Measurements from ENCODE around the gene EHMT1. TPM values are rescaled to one million over a fixed set of nuclear protein-coding genes. Genes with fewer than 3 reads are reported as not detected.

EHMT1 gene
- total and polyA plus RNA-seq, 2 experiments from 2014 or later: 162 to 177 TPM

DNA sequence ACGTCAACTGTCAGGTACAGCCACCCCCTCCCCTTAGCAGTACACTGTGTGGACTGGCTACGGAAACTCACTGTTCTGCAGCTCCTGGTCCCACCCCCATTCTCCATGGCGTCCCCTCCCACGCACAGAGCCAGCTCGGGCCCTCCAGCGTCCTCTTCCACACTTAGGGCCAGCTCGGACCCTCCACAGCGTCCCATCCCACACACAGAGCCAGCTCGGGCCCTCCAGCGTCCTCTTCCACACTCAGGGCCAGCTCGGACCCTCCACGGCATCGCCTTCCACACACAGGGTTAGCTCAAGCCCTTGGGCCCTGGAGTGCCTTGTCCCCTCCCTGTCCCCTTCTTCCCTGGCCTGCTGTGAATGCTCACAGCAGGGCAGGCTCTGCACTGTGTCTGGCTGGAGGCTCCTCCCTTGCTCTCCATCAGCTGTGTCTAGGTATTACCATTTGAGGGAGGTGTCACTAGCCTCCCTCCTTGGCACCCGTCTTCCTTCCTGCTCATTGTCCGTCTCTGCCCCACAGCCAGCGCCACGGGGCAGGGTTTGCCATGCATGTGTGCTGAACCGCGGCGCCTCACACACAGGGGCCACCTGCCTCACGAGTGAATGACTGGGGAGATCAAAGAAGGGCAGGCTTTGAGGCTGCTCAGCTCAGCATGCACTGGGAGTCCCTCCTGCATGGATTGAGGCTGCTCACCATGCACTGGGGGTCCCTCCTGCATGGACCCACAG lies 180.3 kb downstream of the EHMT1 start:
- H3K4me1 Mint-ChIP-seq: no peaks in the 10 kb centered on the region
- H2AFZ ChIP-seq: no peak overlapping the region
- no peaks in the 10 kb centered on the region for H3K9me2 ChIP-seq (ENCODE audit: insufficient read depth)
- no peaks in the 10 kb centered on the region for H3K79me2 ChIP-seq (replicated peaks; ENCODE audit: insufficient read depth)
- no peak for DNase-seq (ENCODE audit: low spot score)
- H3K4me3 ChIP-seq: no peak overlapping the region
- H3K36me3 ChIP-seq (ENCODE audit: insufficient read depth): peaks cover 19% of the 10 kb centered on the region
- H4K20me1 ChIP-seq (replicated peaks; ENCODE audit: insufficient read depth): no peaks in the 10 kb centered on the region; the same call in 1 of the 2 replicates
- no peak overlapping the region for H3K4me2 ChIP-seq
- no peaks in the 10 kb centered on the region for H3F3A ChIP-seq (replicated peaks; ENCODE audit: low read depth)
- H3K4me3 Mint-ChIP-seq: no peak overlapping the region
- TF ChIP-seq, protein P1, sequence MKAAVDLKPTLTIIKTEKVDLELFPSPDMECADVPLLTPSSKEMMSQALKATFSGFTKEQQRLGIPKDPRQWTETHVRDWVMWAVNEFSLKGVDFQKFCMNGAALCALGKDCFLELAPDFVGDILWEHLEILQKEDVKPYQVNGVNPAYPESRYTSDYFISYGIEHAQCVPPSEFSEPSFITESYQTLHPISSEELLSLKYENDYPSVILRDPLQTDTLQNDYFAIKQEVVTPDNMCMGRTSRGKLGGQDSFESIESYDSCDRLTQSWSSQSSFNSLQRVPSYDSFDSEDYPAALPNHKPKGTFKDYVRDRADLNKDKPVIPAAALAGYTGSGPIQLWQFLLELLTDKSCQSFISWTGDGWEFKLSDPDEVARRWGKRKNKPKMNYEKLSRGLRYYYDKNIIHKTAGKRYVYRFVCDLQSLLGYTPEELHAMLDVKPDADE (IDR thresholded peaks at IDR 0.05): no peak
- TF ChIP-seq ZNF331 (CRISPR knock-in tag; IDR thresholded peaks at IDR 0.05; ENCODE audit: low read depth) (no peak), JUNB (IDR thresholded peaks at IDR 0.05; ENCODE audit: unreplicated experiment) (no peak), ZNF114 (CRISPR knock-in tag; IDR thresholded peaks at IDR 0.05) (no peak), CREB1 (CRISPR knock-in tag; IDR thresholded peaks at IDR 0.05; ENCODE audit: low read depth) (no peak)
- TF ChIP-seq, protein P2, sequence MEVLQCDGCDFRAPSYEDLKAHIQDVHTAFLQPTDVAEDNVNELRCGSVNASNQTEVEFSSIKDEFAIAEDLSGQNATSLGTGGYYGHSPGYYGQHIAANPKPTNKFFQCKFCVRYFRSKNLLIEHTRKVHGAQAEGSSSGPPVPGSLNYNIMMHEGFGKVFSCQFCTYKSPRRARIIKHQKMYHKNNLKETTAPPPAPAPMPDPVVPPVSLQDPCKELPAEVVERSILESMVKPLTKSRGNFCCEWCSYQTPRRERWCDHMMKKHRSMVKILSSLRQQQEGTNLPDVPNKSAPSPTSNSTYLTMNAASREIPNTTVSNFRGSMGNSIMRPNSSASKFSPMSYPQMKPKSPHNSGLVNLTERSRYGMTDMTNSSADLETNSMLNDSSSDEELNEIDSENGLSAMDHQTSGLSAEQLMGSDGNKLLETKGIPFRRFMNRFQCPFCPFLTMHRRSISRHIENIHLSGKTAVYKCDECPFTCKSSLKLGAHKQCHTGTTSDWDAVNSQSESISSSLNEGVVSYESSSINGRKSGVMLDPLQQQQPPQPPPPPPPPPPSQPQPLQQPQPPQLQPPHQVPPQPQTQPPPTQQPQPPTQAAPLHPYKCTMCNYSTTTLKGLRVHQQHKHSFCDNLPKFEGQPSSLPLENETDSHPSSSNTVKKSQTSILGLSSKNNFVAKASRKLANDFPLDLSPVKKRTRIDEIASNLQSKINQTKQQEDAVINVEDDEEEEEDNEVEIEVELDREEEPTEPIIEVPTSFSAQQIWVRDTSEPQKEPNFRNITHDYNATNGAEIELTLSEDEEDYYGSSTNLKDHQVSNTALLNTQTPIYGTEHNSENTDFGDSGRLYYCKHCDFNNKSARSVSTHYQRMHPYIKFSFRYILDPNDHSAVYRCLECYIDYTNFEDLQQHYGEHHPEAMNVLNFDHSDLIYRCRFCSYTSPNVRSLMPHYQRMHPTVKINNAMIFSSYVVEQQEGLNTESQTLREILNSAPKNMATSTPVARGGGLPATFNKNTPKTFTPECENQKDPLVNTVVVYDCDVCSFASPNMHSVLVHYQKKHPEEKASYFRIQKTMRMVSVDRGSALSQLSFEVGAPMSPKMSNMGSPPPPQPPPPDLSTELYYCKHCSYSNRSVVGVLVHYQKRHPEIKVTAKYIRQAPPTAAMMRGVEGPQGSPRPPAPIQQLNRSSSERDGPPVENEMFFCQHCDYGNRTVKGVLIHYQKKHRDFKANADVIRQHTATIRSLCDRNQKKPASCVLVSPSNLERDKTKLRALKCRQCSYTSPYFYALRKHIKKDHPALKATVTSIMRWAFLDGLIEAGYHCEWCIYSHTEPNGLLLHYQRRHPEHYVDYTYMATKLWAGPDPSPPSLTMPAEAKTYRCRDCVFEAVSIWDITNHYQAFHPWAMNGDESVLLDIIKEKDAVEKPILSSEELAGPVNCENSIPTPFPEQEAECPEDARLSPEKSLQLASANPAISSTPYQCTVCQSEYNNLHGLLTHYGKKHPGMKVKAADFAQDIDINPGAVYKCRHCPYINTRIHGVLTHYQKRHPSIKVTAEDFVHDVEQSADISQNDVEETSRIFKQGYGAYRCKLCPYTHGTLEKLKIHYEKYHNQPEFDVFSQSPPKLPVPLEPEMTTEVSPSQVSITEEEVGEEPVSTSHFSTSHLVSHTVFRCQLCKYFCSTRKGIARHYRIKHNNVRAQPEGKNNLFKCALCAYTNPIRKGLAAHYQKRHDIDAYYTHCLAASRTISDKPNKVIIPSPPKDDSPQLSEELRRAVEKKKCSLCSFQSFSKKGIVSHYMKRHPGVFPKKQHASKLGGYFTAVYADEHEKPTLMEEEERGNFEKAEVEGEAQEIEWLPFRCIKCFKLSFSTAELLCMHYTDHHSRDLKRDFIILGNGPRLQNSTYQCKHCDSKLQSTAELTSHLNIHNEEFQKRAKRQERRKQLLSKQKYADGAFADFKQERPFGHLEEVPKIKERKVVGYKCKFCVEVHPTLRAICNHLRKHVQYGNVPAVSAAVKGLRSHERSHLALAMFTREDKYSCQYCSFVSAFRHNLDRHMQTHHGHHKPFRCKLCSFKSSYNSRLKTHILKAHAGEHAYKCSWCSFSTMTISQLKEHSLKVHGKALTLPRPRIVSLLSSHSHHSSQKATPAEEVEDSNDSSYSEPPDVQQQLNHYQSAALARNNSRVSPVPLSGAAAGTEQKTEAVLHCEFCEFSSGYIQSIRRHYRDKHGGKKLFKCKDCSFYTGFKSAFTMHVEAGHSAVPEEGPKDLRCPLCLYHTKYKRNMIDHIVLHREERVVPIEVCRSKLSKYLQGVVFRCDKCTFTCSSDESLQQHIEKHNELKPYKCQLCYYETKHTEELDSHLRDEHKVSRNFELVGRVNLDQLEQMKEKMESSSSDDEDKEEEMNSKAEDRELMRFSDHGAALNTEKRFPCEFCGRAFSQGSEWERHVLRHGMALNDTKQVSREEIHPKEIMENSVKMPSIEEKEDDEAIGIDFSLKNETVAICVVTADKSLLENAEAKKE (CRISPR knock-in tag; IDR thresholded peaks at IDR 0.05): no peak
- no peak overlapping the region for H3K27ac ChIP-seq (ENCODE audit: low read depth)
- H3K36me3 Mint-ChIP-seq (ENCODE audit: low read depth): peaks cover 91% of the 10 kb centered on the region
- H3K9me3 Mint-ChIP-seq: no peaks in the 10 kb centered on the region
- H3K27ac Mint-ChIP-seq: no peak overlapping the region
- no peak for ATAC-seq
- H3K27me3 ChIP-seq (ENCODE audit: insufficient read depth): no peaks in the 10 kb centered on the region
- H3K27me3 Mint-ChIP-seq (ENCODE audit: insufficient read depth, low read depth, poor library complexity): peaks cover 16% of the 10 kb centered on the region
- H3K4me1 ChIP-seq (ENCODE audit: insufficient read depth): no peaks in the 10 kb centered on the region
